ENCODE data around the gene THAP4. TPM values are rescaled to one million over a fixed set of nuclear protein-coding genes. Genes with fewer than 3 reads are reported as not detected.
"Not testable (repeated sequence)": the region's sequence is repeated elsewhere in the genome, so short reads cannot be mapped to it uniquely, and the experiment has no call there.

Gene THAP4
- total RNA-seq, 1 donor from 2014 or later = 32.4 TPM

- H3K4me1 Mint-ChIP-seq (ENCODE audit: low read depth, unreplicated experiment) = peaks cover 11% of the 10 kb centered on the region
- no peaks in the 10 kb centered on the region for H3K27me3 Mint-ChIP-seq (ENCODE audit: unreplicated experiment)
- H3K9me3 Mint-ChIP-seq (ENCODE audit: unreplicated experiment) = peaks cover 2% of the 10 kb centered on the region
- no peak for DNase-seq
- TF ChIP-seq CTCF (IDR thresholded peaks at IDR 0.05; ENCODE audit: partially characterized antibody, unreplicated experiment) = no peak
- H3K27ac Mint-ChIP-seq (ENCODE audit: unreplicated experiment) = no peak overlapping the region
- H3K36me3 Mint-ChIP-seq (ENCODE audit: unreplicated experiment) = no peaks in the 10 kb centered on the region
- H3K4me3 Mint-ChIP-seq (ENCODE audit: unreplicated experiment) = no peak overlapping the region
Observed at GRCh38 chr2:241595600-241596140, 41.3 kb downstream of the THAP4 start.

- no peak overlapping the region for H3K27ac Mint-ChIP-seq (ENCODE audit: unreplicated experiment)
- DNase-seq = no peak
- H3K36me3 Mint-ChIP-seq (ENCODE audit: unreplicated experiment) = no peaks in the 10 kb centered on the region
- no peak overlapping the region for H3K4me3 Mint-ChIP-seq (ENCODE audit: unreplicated experiment)
- no peak for TF ChIP-seq CTCF (IDR thresholded peaks at IDR 0.05; ENCODE audit: partially characterized antibody, unreplicated experiment)
- peaks cover 2% of the 10 kb centered on the region for H3K9me3 Mint-ChIP-seq (ENCODE audit: unreplicated experiment)
- peaks cover 10% of the 10 kb centered on the region for H3K4me1 Mint-ChIP-seq (ENCODE audit: low read depth, unreplicated experiment)
- peaks cover 3% of the 10 kb centered on the region for H3K27me3 Mint-ChIP-seq (ENCODE audit: unreplicated experiment)
Observed at GRCh38 chr2:241593271-241593670, 43.7 kb downstream of the THAP4 start.

DNA sequence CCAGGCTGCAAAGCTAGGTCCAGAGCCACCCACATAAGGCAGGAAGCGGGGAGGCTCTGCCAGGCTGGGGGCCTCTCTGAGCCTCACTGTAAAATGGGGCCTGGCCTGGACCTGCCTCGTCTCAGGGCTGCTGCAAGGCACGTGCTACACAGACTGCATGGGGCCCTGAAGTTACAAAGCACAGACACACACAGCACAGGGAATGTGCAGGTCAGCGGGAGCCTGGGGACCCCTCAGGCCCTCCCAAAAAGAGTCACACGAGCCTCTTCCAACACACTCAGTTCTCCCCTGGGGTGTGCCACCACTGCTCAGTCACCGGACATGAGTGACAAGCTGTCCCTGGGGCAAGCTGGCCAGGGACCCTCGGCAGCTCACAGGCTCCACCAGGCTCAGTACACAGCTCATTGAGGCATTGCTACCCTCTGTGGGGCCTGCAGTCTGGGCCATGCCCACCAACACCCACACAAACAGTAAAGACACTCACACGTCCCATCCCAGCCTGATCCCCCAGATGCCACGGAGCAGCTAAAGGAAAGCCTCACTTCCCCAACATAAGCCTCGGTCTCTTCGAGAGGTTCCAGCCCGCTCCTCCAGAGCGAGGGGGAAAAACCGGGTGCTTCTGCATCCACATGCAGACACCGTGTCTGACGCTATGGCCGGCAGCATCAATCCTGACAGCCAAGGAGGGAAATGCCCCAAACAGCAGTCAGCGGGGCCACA, 44.7 kb downstream of the THAP4 start:
- TF ChIP-seq CTCF (IDR thresholded peaks at IDR 0.05; ENCODE audit: partially characterized antibody, unreplicated experiment) = no peak
- Mint-ChIP-seq H3K4me1 (ENCODE audit: low read depth, unreplicated experiment) (no peaks in the 10 kb centered on the region), H3K4me3 (ENCODE audit: unreplicated experiment) (no peak overlapping the region), H3K9me3 (ENCODE audit: unreplicated experiment) (peaks cover 4% of the 10 kb centered on the region), H3K27me3 (ENCODE audit: unreplicated experiment) (peaks cover 3% of the 10 kb centered on the region), H3K27ac (ENCODE audit: unreplicated experiment) (no peak overlapping the region), H3K36me3 (ENCODE audit: unreplicated experiment) (peaks cover 2% of the 10 kb centered on the region)
- DNase-seq = no peak

- DNase-seq; H3K27me3 Mint-ChIP-seq (ENCODE audit: unreplicated experiment); H3K4me1 Mint-ChIP-seq (ENCODE audit: low read depth, unreplicated experiment); H3K4me3 Mint-ChIP-seq (ENCODE audit: unreplicated experiment); H3K27ac Mint-ChIP-seq (ENCODE audit: unreplicated experiment): not testable (repeated sequence)
- Mint-ChIP-seq H3K36me3 (ENCODE audit: unreplicated experiment) (peaks cover 14% of the 10 kb centered on the region), H3K9me3 (ENCODE audit: unreplicated experiment) (peaks cover 12% of the 10 kb centered on the region)
Observed at GRCh38 chr2:241590496-241591455, 46.2 kb downstream of the THAP4 start.

DNA sequence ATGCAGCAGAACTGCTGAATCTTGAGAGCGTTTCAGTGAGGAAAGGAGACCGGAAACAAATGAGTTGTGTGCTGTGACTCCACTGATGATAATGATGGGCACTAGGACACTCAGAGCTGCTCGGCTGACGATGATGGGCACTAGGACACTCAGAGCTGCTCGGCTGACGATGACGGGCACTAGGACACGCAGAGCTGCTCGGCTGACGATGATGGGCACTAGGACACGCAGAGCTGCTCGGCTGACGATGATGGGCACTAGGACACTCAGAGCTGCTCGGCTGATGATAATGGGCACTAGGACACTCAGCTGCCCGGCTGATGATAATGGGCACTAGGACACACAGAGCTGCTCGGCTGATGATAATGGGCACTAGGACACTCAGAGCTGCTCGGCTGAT, 47.1 kb downstream of the THAP4 start:
- H3K9me3 Mint-ChIP-seq (ENCODE audit: unreplicated experiment) = peaks cover 18% of the 10 kb centered on the region
- H3K27ac Mint-ChIP-seq (ENCODE audit: unreplicated experiment); DNase-seq; H3K4me1 Mint-ChIP-seq (ENCODE audit: low read depth, unreplicated experiment); H3K27me3 Mint-ChIP-seq (ENCODE audit: unreplicated experiment); H3K4me3 Mint-ChIP-seq (ENCODE audit: unreplicated experiment): not testable (repeated sequence)
- peaks cover 21% of the 10 kb centered on the region for H3K36me3 Mint-ChIP-seq (ENCODE audit: unreplicated experiment)
